GM12865 (cell line): Measurements from ENCODE around the gene CDH4.

Experiments used
- DNase-seq: peaks from one replicate; pipeline ENCODE4 v3.0.0; 2010; ENCODE audit warnings: low read depth
- H3K4me3 ChIP-seq: 2 replicates; pipeline ENCODE4 v1.5.1; 2011; ENCODE audit warnings: mild to moderate bottlenecking, low read depth, low read length, control low read depth
- TF ChIP-seq, protein P1 (sequence below): IDR thresholded peaks from 2 replicates; pipeline ENCODE4 v1.5.1; 2011; ENCODE audit warnings: low read length, control low read depth, low read depth, inconsistent platforms; ENCODE audit not compliant: insufficient read depth; ENCODE audit errors: missing control alignments

The CDH4 gene

GRCh38 chr20:61567204-61567603 lies 315.1 kb downstream of the CDH4 start:
- no peak for DNase-seq
- H3K4me3 ChIP-seq = no peak overlapping the region
- TF ChIP-seq, protein P1, sequence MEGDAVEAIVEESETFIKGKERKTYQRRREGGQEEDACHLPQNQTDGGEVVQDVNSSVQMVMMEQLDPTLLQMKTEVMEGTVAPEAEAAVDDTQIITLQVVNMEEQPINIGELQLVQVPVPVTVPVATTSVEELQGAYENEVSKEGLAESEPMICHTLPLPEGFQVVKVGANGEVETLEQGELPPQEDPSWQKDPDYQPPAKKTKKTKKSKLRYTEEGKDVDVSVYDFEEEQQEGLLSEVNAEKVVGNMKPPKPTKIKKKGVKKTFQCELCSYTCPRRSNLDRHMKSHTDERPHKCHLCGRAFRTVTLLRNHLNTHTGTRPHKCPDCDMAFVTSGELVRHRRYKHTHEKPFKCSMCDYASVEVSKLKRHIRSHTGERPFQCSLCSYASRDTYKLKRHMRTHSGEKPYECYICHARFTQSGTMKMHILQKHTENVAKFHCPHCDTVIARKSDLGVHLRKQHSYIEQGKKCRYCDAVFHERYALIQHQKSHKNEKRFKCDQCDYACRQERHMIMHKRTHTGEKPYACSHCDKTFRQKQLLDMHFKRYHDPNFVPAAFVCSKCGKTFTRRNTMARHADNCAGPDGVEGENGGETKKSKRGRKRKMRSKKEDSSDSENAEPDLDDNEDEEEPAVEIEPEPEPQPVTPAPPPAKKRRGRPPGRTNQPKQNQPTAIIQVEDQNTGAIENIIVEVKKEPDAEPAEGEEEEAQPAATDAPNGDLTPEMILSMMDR = no peak

GRCh38 chr20:61569825-61570224 lies 317.8 kb downstream of the CDH4 start:
- H3K4me3 ChIP-seq = no peak overlapping the region
- no peak for DNase-seq
- TF ChIP-seq, protein P1 = no peak

DNA sequence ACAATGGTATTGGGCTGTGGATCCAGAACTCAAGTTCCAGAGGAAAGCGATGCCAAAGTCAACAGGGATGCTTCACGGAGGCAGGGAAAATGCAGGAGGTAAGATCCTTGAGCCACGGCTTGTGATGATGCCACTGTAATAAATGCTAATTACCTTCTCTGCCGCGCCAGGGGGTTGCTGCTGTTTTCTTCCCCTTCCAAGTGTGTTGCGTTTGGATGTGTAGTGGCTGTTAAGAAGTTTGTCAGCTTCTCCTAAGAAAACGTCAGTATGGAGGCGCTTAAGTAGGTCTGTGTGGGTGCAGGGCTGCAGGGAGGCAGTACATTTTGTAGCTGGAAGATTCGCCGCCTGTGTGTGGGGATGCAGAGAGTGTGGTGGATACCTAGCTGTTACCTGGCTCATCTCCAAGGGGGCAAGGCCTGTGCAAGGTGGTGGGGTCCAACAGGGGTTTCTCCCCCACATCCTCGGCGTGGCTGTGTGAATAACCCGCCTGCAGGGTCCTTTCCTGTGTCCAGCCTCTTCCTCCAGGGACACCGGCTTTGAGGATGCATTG lies 318.7 kb downstream of the CDH4 start:
- DNase-seq = no peak
- TF ChIP-seq, protein P1 = no peak

DNA sequence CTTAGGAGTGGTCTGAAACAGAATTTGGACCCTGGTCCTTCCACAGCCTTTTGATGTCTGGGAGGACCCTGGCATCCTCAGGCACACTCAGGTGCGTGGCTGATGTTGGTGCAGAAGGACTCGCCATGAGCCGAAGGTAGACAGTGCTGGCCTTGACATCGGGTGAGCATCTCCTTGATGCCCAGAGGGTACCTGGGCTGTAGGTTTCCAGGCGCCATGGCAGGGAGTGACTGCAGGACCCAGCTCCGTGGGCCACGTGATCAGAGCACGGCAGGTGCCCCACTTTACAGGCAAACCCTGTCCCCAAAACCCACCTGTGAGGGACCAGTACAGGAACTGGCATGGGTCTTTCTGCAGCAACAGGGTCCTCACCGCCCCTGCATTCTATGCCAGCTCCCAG lies 319.2 kb downstream of the CDH4 start:
- TF ChIP-seq, protein P1 = no peak
- DNase-seq = no peak
- H3K4me3 ChIP-seq = no peak overlapping the region

More for the DNA sequence above, 318.7 kb downstream of the CDH4 start:
- no peak overlapping the region for H3K4me3 ChIP-seq

GRCh38 chr20:61571916-61572711 lies 320.1 kb downstream of the CDH4 start:
- no peak overlapping the region for H3K4me3 ChIP-seq
- TF ChIP-seq, protein P1 = no peak
- DNase-seq = no peak

DNA sequence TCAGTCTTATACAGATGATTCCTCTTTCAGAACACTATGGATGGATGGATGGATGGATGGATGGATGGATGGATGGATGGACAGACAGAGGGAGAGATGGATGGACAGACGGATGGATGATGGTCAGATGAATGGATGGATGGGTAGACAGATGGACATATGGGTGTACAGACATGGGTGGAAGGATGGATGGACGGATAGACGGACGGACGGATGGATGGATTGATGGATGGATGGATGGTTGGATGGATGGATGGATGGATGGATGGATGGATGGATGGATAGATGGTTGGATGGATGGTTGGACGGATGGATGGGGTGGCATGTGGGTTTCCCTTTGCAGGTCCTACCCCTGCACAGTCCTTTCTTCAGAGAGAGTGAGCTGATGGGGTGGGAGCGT lies 320.7 kb downstream of the CDH4 start:
- DNase-seq = no peak
- TF ChIP-seq, protein P1 = no peak
- no peak overlapping the region for H3K4me3 ChIP-seq
